Kidney epithelial cell (primary cell): ENCODE measurements around the gene SCARB1. TPM values are rescaled to one million over a fixed set of nuclear protein-coding genes. Genes with fewer than 3 reads are reported as not detected.

ENCODE experiments used
- DNase-seq: peaks from one replicate; pipeline ENCODE4 v3.0.0-alpha.2; 2010; ENCODE audit warnings: low read depth
- H3K27me3 ChIP-seq: 2 replicates; pipeline ENCODE4 v1.6.0; 2011; ENCODE audit warnings: low read length; ENCODE audit not compliant: control insufficient read depth, insufficient read depth
- H3K36me3 ChIP-seq: 2 replicates; pipeline ENCODE4 v1.5.1; 2011; ENCODE audit warnings: low read length; ENCODE audit not compliant: control insufficient read depth, insufficient read depth
- H3K4me3 ChIP-seq: 2 replicates; pipeline ENCODE4 v1.5.1; 2011; ENCODE audit warnings: low read depth, mild to moderate bottlenecking, control low read depth, low read length
- CTCF ChIP-seq: IDR thresholded peaks from 2 replicates; pipeline ENCODE4 v1.5.1; 2011; ENCODE audit warnings: mild to moderate bottlenecking, moderate library complexity, low read length, control low read depth, inconsistent platforms; ENCODE audit not compliant: insufficient read depth, poor library complexity, severe bottlenecking
- total RNA-seq: library from RNA; depleted of rRNA; stranded (reverse); fragments of >200 nt; gene quantifications from 2 replicates; pipeline ENCODE4 v1.2.3, GENCODE V29; 2015

The SCARB1 gene
- total RNA-seq, 1 donor from 2014 or later = 30.0 TPM

GRCh38 chr12:124777399-124778372 is 86.0 kb downstream of the SCARB1 start:
- no peak for DNase-seq
- H3K4me3 ChIP-seq = no peak overlapping the region
- no peak for TF ChIP-seq CTCF
- H3K27me3 ChIP-seq = no peaks in the 10 kb centered on the region
- H3K36me3 ChIP-seq = no peaks in the 10 kb centered on the region

DNA sequence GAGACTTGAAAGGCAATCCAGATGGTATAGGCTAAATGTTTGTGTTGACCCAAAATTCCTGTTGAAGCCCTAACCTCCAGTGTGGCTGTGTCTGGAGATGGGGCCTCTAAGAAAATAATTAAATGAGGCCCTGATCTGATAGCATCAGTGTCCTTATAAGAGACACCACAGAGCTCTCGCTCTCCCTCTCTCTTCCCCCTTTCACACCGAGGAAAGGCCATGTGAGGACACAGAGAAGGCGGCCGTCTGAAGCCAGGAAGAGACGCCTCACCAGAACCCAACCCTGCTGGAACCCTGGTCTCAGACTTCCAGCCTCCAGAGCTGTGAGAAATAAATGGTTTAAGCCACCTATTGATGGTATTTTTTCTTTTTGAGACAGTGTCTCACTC is 87.5 kb downstream of the SCARB1 start:
- TF ChIP-seq CTCF = no peak
- no peak for DNase-seq
- Histone ChIP-seq H3K36me3 (no peaks in the 10 kb centered on the region), H3K27me3 (peaks cover 2% of the 10 kb centered on the region), H3K4me3 (no peak overlapping the region)

GRCh38 chr12:124774462-124775167 is 89.0 kb downstream of the SCARB1 start:
- H3K27me3 ChIP-seq = peaks cover 2% of the 10 kb centered on the region
- H3K36me3 ChIP-seq = no peaks in the 10 kb centered on the region
- DNase-seq = no peak
- H3K4me3 ChIP-seq = no peak overlapping the region
- TF ChIP-seq CTCF = no peak

DNA sequence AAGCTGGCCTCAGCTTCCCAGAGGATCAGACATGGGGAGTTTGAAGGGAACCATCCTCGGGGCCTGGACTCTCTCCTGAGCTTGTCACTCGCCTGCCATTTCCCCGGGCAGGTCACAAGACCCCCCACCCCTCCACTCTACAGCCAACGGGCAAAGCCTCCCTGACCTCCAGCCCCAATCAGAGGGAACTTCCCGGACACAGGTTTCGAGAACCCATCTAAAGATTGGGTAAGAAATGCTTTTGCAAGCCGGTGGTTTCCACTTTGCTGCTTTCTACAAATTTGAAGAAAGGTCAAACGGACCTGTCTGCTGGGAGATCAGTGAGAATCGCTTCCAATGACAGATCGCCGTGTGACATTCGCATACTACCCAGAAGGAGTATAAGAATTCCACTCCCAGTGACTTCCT is 89.6 kb downstream of the SCARB1 start:
- Histone ChIP-seq H3K36me3 (no peaks in the 10 kb centered on the region), H3K4me3 (no peak overlapping the region), H3K27me3 (peaks cover 2% of the 10 kb centered on the region)
- DNase-seq = no peak
- no peak for TF ChIP-seq CTCF

DNA sequence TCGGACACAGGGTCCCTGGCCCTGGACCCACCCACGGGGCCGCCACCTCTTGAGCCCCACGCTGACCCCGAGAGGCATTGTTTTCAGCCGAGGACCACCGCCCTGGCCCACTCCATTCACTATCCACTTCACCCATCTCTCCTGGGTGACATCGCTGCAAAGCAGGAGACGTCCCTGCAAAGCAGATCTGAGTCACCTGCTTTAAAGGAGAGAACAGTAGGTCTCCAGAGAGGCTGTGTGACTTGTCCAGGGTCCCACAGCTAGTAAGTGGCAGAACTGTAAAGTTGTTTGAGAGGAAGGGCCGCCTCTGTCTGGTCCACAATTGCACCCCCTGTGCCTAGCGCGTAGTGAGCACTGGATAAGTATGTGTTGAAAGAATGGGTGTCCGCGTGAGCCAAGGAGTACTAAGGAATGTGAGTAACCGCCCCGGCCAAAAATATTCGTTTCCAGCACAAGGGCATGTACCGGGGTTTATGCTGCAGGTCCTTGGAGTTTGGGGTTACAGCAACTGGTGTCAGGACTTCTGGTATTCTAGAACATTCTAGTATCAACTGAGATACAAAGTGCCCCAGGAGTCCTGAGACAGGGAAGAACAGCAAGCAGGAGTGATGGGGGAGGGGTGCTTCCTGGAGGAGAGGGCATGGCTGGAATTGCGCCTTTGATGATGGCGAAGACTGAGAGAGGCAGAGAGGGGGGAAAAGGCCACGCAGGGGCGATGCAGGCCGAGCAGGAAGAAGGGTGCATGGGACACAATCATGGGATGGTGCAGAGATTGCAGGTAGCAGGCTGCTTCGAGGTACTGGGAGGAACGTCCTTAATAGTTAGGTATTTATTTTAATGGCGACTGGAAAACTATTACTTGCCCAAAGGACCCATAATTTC is 91.1 kb downstream of the SCARB1 start:
- DNase-seq = no peak
- H3K36me3 ChIP-seq = no peaks in the 10 kb centered on the region
- H3K4me3 ChIP-seq = no peak overlapping the region
- H3K27me3 ChIP-seq = peaks cover 2% of the 10 kb centered on the region
- TF ChIP-seq CTCF = no peak
